Peyer's patch (tissue), 4 donors: ENCODE measurements around the gene DNAJB9. TPM values are rescaled to one million over a fixed set of nuclear protein-coding genes. Genes with fewer than 3 reads are reported as not detected.

Source experiments
- DNase-seq, 3 donors: peaks; one replicate each; pipeline ENCODE4 v3.0.0-alpha.2; 2017 to 2019
- H3K27ac ChIP-seq, 4 donors: fragments of 200-600 bp; sonication (generic); one replicate each; pipeline ENCODE4 v1.5.1; 2016 to 2019
- H3K27me3 ChIP-seq, 2 donors: fragments of 200-600 bp; sonication (generic); one replicate each; pipeline ENCODE4 v1.5.1; 2019
- H3K36me3 ChIP-seq, 3 donors: fragments of 200-600 bp; sonication (generic); one replicate each; pipeline ENCODE4 v1.5.1; 2016 to 2019
- H3K4me1 ChIP-seq, 4 donors: fragments of 200-600 bp; sonication (generic); one replicate each; pipeline ENCODE4 v1.5.1; 2016 to 2019
- H3K4me3 ChIP-seq, 4 donors: fragments of 200-600 bp; sonication (generic); 1 replicate in 3 of 4; 2 replicates in 1 of 4; pipeline ENCODE4 v1.5.1; 2016 to 2019; ENCODE audit warnings: mild to moderate bottlenecking in 1 of 4
- H3K9me3 ChIP-seq, 4 donors: fragments of 200-600 bp; sonication (generic); one replicate each; pipeline ENCODE4 v1.5.1; 2016 to 2019; ENCODE audit warnings: mild to moderate bottlenecking in 1 of 4
- CTCF ChIP-seq, 6 experiments: fragments of 450-650 bp in 4 of 6; fragments of 200-600 bp in 2 of 6; sonication (generic) in 1 of 6; IDR thresholded peaks; one replicate each; pipeline ENCODE4 v1.5.1; 2017 to 2019; ENCODE audit warnings: antibody characterized with exemption in 6 of 6, mild to moderate bottlenecking in 3 of 6, moderate library complexity in 1 of 6
- POLR2A ChIP-seq, 2 donors: fragments of 450-650 bp; IDR thresholded peaks; one replicate each; pipeline ENCODE4 v1.5.1; 2017; ENCODE audit warnings: antibody characterized with exemption in 2 of 2, mild to moderate bottlenecking in 2 of 2, moderate library complexity in 2 of 2
- total RNA-seq, 4 donors: library from RNA; depleted of rRNA; stranded (reverse); fragments of >200 nt; gene quantifications; one replicate each; pipeline ENCODE4 v1.1.0, GENCODE V29; 2016

Gene DNAJB9
- total RNA-seq, 4 donors from 2014 or later: 7.4 to 25.9 (median 15.0) TPM

GRCh38 chr7:108613949-108614381 is 44.3 kb downstream of the DNAJB9 start:
- TF ChIP-seq POLR2A (IDR thresholded peaks at IDR 0.05) (no peak), CTCF (IDR thresholded peaks at IDR 0.05) (no peak)

GRCh38 chr7:108614896-108615295 is 45.2 kb downstream of the DNAJB9 start:
- Histone ChIP-seq H3K4me1 (no peaks in the 10 kb centered on the region), H3K27me3 (no peaks in the 10 kb centered on the region), H3K27ac (no peak overlapping the region), H3K4me3 (no peak overlapping the region), H3K9me3 (no peaks in the 10 kb centered on the region), H3K36me3 (no peaks in the 10 kb centered on the region)
- no peak for TF ChIP-seq CTCF (IDR thresholded peaks at IDR 0.05)
- no peak for TF ChIP-seq POLR2A (IDR thresholded peaks at IDR 0.05)
- no peak for DNase-seq

More at GRCh38 chr7:108613949-108614381, 44.3 kb downstream of the DNAJB9 start:
- Histone ChIP-seq H3K9me3 (no peaks in the 10 kb centered on the region), H3K27me3 (no peaks in the 10 kb centered on the region), H3K36me3 (no peaks in the 10 kb centered on the region), H3K4me1 (no peaks in the 10 kb centered on the region), H3K27ac (no peak overlapping the region), H3K4me3 (no peak overlapping the region)
- DNase-seq: no peak

GRCh38 chr7:108618056-108618455 is 48.4 kb downstream of the DNAJB9 start:
- Histone ChIP-seq H3K27me3 (no peaks in the 10 kb centered on the region), H3K27ac (no peak overlapping the region), H3K9me3 (no peaks in the 10 kb centered on the region), H3K4me3 (no peak overlapping the region), H3K4me1 (no peaks in the 10 kb centered on the region), H3K36me3 (no peaks in the 10 kb centered on the region)
- TF ChIP-seq CTCF (IDR thresholded peaks at IDR 0.05) (no peak), POLR2A (IDR thresholded peaks at IDR 0.05) (no peak)
- DNase-seq: no peak

GRCh38 chr7:108623220-108623619 is 53.5 kb downstream of the DNAJB9 start:
- H3K36me3 ChIP-seq: no peaks in the 10 kb centered on the region
- TF ChIP-seq POLR2A (IDR thresholded peaks at IDR 0.05): no peak
- H3K4me3 ChIP-seq: no peak overlapping the region
- H3K4me1 ChIP-seq: no peaks in the 10 kb centered on the region
- no peaks in the 10 kb centered on the region for H3K9me3 ChIP-seq
- no peak for DNase-seq
- no peak overlapping the region for H3K27ac ChIP-seq
- H3K27me3 ChIP-seq: no peaks in the 10 kb centered on the region

Other genes starting within 250 kb of the DNAJB9 start
- 1 to 10 TPM in 3 of 4 donors, under 1 TPM in 1; 0.85 to 4.1 (median 2.6) TPM for gene NRCAM, start 113.4 kb upstream of the DNAJB9 start, total RNA-seq
- 10 to 100 TPM in 3 of 4 donors, 1 to 10 TPM in 1; 8.9 to 28.9 (median 20.1) TPM for gene PNPLA8, start 43.7 kb upstream of the DNAJB9 start, total RNA-seq
- 10 to 100 TPM; 13.0 to 36.3 (median 20.4) TPM for gene THAP5, start 168 bp upstream of the DNAJB9 start, total RNA-seq